ENCODE data around the gene MECR.

MECR gene

GRCh38 chr1:29267321-29268070, 36.8 kb upstream of the MECR start:
- no peaks in the 10 kb centered on the region for H3K4me1 ChIP-seq (ENCODE audit: control insufficient read depth, insufficient read depth, low read length, poor library complexity, severe bottlenecking)
- no peaks in the 10 kb centered on the region for H3K36me3 ChIP-seq (ENCODE audit: control insufficient read depth, insufficient read depth, low read length)
- no peaks in the 10 kb centered on the region for H3K9me3 ChIP-seq (ENCODE audit: control insufficient read depth, low read length)
- no peak overlapping the region for H3K27ac ChIP-seq (ENCODE audit: insufficient read depth, low read length, poor library complexity, severe bottlenecking)
- no peaks in the 10 kb centered on the region for H3K27me3 ChIP-seq (replicated peaks; ENCODE audit: control insufficient read depth, insufficient read depth, low read length, poor library complexity, severe bottlenecking)
- no peak overlapping the region for H3K4me3 ChIP-seq (ENCODE audit: insufficient read depth, low read depth, low read length, poor library complexity, severe bottlenecking)
- DNase-seq = no peak

- no peak for DNase-seq
- H3K27ac ChIP-seq (ENCODE audit: insufficient read depth, low read length, poor library complexity, severe bottlenecking) = no peak overlapping the region
- no peaks in the 10 kb centered on the region for H3K4me1 ChIP-seq (ENCODE audit: control insufficient read depth, insufficient read depth, low read length, poor library complexity, severe bottlenecking)
- no peak overlapping the region for H3K4me3 ChIP-seq (ENCODE audit: insufficient read depth, low read depth, low read length, poor library complexity, severe bottlenecking)
- H3K36me3 ChIP-seq (ENCODE audit: control insufficient read depth, insufficient read depth, low read length) = no peaks in the 10 kb centered on the region
- no peaks in the 10 kb centered on the region for H3K27me3 ChIP-seq (replicated peaks; ENCODE audit: control insufficient read depth, insufficient read depth, low read length, poor library complexity, severe bottlenecking)
- no peaks in the 10 kb centered on the region for H3K9me3 ChIP-seq (ENCODE audit: control insufficient read depth, low read length)
Observed at GRCh38 chr1:29266912-29267311, 36.2 kb upstream of the MECR start.

GRCh38 chr1:29264773-29265389, 34.1 kb upstream of the MECR start:
- DNase-seq = no peak
- H3K27ac ChIP-seq (ENCODE audit: insufficient read depth, low read length, poor library complexity, severe bottlenecking) = no peak overlapping the region
- H3K27me3 ChIP-seq (replicated peaks; ENCODE audit: control insufficient read depth, insufficient read depth, low read length, poor library complexity, severe bottlenecking) = peaks cover 10% of the 10 kb centered on the region
- H3K4me3 ChIP-seq (ENCODE audit: insufficient read depth, low read depth, low read length, poor library complexity, severe bottlenecking) = no peak overlapping the region
- H3K36me3 ChIP-seq (ENCODE audit: control insufficient read depth, insufficient read depth, low read length) = no peaks in the 10 kb centered on the region
- H3K4me1 ChIP-seq (ENCODE audit: control insufficient read depth, insufficient read depth, low read length, poor library complexity, severe bottlenecking) = peaks cover 4% of the 10 kb centered on the region
- H3K9me3 ChIP-seq (ENCODE audit: control insufficient read depth, low read length) = no peaks in the 10 kb centered on the region

- peaks cover 8% of the 10 kb centered on the region for H3K4me1 ChIP-seq (ENCODE audit: control insufficient read depth, insufficient read depth, low read length, poor library complexity, severe bottlenecking)
- no peaks in the 10 kb centered on the region for H3K36me3 ChIP-seq (ENCODE audit: control insufficient read depth, insufficient read depth, low read length)
- H3K27me3 ChIP-seq (replicated peaks; ENCODE audit: control insufficient read depth, insufficient read depth, low read length, poor library complexity, severe bottlenecking) = peaks cover 26% of the 10 kb centered on the region
- H3K4me3 ChIP-seq (ENCODE audit: insufficient read depth, low read depth, low read length, poor library complexity, severe bottlenecking) = peak overlapping the region; percentile 39
- no peak for DNase-seq
- no peak overlapping the region for H3K27ac ChIP-seq (ENCODE audit: insufficient read depth, low read length, poor library complexity, severe bottlenecking)
- H3K9me3 ChIP-seq (ENCODE audit: control insufficient read depth, low read length) = no peaks in the 10 kb centered on the region
Observed at GRCh38 chr1:29260531-29260930, 29.8 kb upstream of the MECR start.

- H3K27me3 ChIP-seq (replicated peaks; ENCODE audit: control insufficient read depth, insufficient read depth, low read length, poor library complexity, severe bottlenecking) = peaks cover 26% of the 10 kb centered on the region
- H3K27ac ChIP-seq (ENCODE audit: insufficient read depth, low read length, poor library complexity, severe bottlenecking) = no peak overlapping the region
- no peaks in the 10 kb centered on the region for H3K36me3 ChIP-seq (ENCODE audit: control insufficient read depth, insufficient read depth, low read length)
- peaks cover 8% of the 10 kb centered on the region for H3K4me1 ChIP-seq (ENCODE audit: control insufficient read depth, insufficient read depth, low read length, poor library complexity, severe bottlenecking)
- H3K9me3 ChIP-seq (ENCODE audit: control insufficient read depth, low read length) = no peaks in the 10 kb centered on the region
- DNase-seq = peak in 1 of 3 donors; percentile 9
- H3K4me3 ChIP-seq (ENCODE audit: insufficient read depth, low read depth, low read length, poor library complexity, severe bottlenecking) = peak overlapping the region; percentile 39
Observed at GRCh38 chr1:29259802-29260441, 29.2 kb upstream of the MECR start.

GRCh38 chr1:29258976-29259801, 28.5 kb upstream of the MECR start:
- DNase-seq = no peak
- peaks cover 8% of the 10 kb centered on the region for H3K4me1 ChIP-seq (ENCODE audit: control insufficient read depth, insufficient read depth, low read length, poor library complexity, severe bottlenecking)

GRCh38 chr1:29258189-29258975, 27.6 kb upstream of the MECR start:
- Histone ChIP-seq H3K27me3 (replicated peaks; ENCODE audit: control insufficient read depth, insufficient read depth, low read length, poor library complexity, severe bottlenecking) (peaks cover 26% of the 10 kb centered on the region), H3K36me3 (ENCODE audit: control insufficient read depth, insufficient read depth, low read length) (no peaks in the 10 kb centered on the region)

More at GRCh38 chr1:29258976-29259801, 28.5 kb upstream of the MECR start:
- peaks cover 26% of the 10 kb centered on the region for H3K27me3 ChIP-seq (replicated peaks; ENCODE audit: control insufficient read depth, insufficient read depth, low read length, poor library complexity, severe bottlenecking)
- H3K4me3 ChIP-seq (ENCODE audit: insufficient read depth, low read depth, low read length, poor library complexity, severe bottlenecking) = peak overlapping the region; percentile 39
- H3K27ac ChIP-seq (ENCODE audit: insufficient read depth, low read length, poor library complexity, severe bottlenecking) = no peak overlapping the region
- H3K36me3 ChIP-seq (ENCODE audit: control insufficient read depth, insufficient read depth, low read length) = no peaks in the 10 kb centered on the region
- no peaks in the 10 kb centered on the region for H3K9me3 ChIP-seq (ENCODE audit: control insufficient read depth, low read length)

GRCh38 chr1:29256979-29257804, 26.5 kb upstream of the MECR start:
- Histone ChIP-seq H3K4me3 (ENCODE audit: insufficient read depth, low read depth, low read length, poor library complexity, severe bottlenecking) (no peak overlapping the region), H3K9me3 (ENCODE audit: control insufficient read depth, low read length) (no peaks in the 10 kb centered on the region), H3K4me1 (ENCODE audit: control insufficient read depth, insufficient read depth, low read length, poor library complexity, severe bottlenecking) (peaks cover 8% of the 10 kb centered on the region), H3K36me3 (ENCODE audit: control insufficient read depth, insufficient read depth, low read length) (no peaks in the 10 kb centered on the region), H3K27ac (ENCODE audit: insufficient read depth, low read length, poor library complexity, severe bottlenecking) (no peak overlapping the region), H3K27me3 (replicated peaks; ENCODE audit: control insufficient read depth, insufficient read depth, low read length, poor library complexity, severe bottlenecking) (peaks cover 26% of the 10 kb centered on the region)
- no peak for DNase-seq

More at GRCh38 chr1:29258189-29258975, 27.6 kb upstream of the MECR start:
- peaks cover 8% of the 10 kb centered on the region for H3K4me1 ChIP-seq (ENCODE audit: control insufficient read depth, insufficient read depth, low read length, poor library complexity, severe bottlenecking)
- no peak for DNase-seq
- no peak overlapping the region for H3K27ac ChIP-seq (ENCODE audit: insufficient read depth, low read length, poor library complexity, severe bottlenecking)
- no peak overlapping the region for H3K4me3 ChIP-seq (ENCODE audit: insufficient read depth, low read depth, low read length, poor library complexity, severe bottlenecking)
- no peaks in the 10 kb centered on the region for H3K9me3 ChIP-seq (ENCODE audit: control insufficient read depth, low read length)

Measured in effector memory CD4-positive, alpha-beta T cell (primary cell).